A673 (cell line): Measurements from ENCODE around the gene AURKA.

Source experiments
- EZH2 ChIP-seq: fragments of 200-600 bp; sonication (generic); IDR thresholded peaks from 2 replicates; pipeline ENCODE4 v1.6.1; 2017; ENCODE audit warnings: borderline replicate concordance, low read depth, mild to moderate bottlenecking, mixed read lengths, antibody characterized with exemption, low read length; ENCODE audit not compliant: poor library complexity, severe bottlenecking
- TF ChIP-seq, protein P1 (sequence below): fragments of 300-800, 200-600 bp; sonication (generic); conservative IDR thresholded peaks from 2 replicates; pipeline ENCODE4 v1.5.1; 2017; ENCODE audit warnings: low read depth, mild to moderate bottlenecking, antibody characterized with exemption, low read length, moderate library complexity, mixed read lengths

DNA sequence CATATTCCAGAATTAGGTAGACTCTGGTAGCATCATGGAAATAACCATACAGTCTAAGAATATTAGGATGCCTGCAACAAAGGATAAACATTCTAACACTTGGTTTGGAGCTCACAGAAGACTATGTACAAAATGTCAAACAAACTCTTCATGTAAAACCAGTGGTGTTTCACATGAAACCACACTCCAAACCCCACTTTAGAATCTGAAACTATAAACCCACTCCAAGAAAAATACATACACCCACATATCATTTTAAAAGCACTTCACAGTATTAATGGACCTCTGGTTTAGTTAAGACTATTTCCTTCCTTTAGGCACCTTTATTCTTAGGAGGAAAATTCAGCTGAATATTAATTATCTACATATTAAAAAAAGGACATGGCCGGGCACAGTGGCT, 10.5 kb downstream of the AURKA start:
- TF ChIP-seq, protein P1, sequence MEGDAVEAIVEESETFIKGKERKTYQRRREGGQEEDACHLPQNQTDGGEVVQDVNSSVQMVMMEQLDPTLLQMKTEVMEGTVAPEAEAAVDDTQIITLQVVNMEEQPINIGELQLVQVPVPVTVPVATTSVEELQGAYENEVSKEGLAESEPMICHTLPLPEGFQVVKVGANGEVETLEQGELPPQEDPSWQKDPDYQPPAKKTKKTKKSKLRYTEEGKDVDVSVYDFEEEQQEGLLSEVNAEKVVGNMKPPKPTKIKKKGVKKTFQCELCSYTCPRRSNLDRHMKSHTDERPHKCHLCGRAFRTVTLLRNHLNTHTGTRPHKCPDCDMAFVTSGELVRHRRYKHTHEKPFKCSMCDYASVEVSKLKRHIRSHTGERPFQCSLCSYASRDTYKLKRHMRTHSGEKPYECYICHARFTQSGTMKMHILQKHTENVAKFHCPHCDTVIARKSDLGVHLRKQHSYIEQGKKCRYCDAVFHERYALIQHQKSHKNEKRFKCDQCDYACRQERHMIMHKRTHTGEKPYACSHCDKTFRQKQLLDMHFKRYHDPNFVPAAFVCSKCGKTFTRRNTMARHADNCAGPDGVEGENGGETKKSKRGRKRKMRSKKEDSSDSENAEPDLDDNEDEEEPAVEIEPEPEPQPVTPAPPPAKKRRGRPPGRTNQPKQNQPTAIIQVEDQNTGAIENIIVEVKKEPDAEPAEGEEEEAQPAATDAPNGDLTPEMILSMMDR = no peak
- no peak for TF ChIP-seq EZH2
